Endometrium (tissue), 2 donors: ENCODE results near the gene MEI4.
A peak's percentile ranks its signal among the peaks of the same experiment; 100 is the strongest.
"Not testable (repeated sequence)": the region's sequence is repeated elsewhere in the genome, so short reads cannot be mapped to it uniquely, and the experiment has no call there.

Experiments
- FAIRE-seq: peaks from 2 replicates; lab custom pipeline; 2012; peaks lifted over from hg19 to GRCh38; lab: Jason Lieb, UNC
- donor health status: control.
- donor health status: control.

The MEI4 gene

DNA sequence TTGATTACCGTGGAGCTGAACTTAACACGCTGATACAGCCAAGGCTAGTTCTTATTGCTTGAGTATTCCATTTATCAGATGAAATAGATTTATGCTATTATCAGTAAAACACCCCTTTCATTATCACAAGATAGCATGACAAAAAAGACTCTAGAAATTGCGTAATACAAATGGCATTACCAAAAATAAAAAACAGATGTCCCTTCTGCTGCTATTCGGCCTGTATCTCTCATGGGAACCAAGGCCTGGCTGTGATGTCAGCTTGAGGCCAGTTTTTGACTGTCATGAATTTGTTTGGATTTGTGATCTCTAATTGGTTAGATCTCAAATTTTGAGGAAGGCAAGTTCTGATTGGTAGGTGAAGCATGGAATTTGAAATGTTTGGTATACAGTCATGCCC lies 25.2 kb downstream of the MEI4 start:
- FAIRE-seq: no peak

DNA sequence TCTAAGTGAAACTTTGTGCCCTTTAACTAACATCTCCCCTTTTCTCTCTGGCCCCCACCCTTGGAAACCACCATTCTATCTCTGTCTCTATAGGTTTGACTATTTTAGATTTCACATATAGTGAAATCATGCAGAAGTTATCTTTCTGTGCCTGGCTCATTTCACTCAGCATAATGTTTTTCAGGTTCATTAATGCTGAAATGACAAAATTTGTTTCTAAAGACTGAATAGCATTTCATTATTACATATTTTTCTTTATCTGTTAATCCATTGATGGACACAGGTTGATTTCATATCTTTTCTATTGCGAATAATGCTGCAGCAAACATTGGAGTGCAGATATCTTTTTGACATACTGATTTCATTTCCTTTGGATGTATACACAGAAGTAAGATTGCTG lies 30.7 kb downstream of the MEI4 start:
- FAIRE-seq: no peak

DNA sequence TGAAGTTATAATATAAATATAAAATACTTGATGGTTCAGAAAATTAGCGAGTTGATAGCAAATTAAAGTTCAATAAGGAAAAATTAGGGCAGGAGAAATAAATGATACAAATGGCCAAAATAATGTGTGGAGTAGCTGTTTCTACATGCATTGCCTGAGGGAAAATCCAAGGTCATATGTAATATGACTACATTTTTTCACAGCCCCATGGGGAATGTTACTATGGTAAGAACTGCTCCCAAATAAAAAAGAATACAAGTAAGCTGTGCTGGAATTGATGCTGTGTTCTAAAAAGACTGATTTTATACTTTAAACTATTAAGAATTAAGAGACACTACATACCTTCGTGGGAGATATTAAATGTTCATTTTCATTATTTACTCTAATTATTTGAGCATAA lies 34.1 kb downstream of the MEI4 start:
- FAIRE-seq: no peak

DNA sequence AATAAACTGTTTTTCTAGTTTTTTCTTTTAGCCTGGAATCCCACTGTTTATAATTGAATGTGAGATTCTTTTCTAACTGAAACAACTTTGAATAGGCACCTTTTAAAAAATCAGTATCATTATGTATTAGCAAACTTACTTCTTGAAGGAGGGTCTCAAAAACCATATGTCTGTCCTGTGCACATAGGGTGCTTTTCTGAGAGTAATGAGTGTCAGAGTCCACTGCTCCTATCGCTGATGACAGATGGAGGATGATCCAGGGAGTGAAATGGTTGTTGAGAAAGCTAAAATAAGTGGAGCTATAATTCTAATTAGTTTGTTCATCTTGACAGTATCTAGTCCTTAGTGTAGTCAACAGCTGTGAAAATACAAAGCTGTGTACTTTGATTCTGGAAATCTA lies 35.8 kb downstream of the MEI4 start:
- FAIRE-seq: no peak

DNA sequence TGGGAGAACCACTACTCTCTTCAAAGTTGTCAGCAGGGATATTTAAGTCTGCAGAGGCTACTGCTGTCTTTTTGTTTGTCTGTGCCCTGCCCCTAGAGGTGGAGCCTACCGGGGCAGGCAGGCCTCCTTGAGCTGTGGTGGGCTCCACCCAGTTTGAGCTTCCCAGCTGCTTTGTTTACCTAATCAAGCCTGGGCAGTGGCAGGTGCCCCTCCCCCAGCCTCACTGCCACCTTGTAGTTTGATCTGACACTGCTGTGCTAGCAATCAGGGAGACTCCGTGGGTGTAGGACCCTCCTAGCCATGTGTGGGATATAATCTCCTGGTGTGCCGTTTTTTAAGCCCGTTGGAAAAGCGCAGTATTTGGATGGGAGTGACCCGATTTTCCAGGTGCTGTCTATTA lies 47.3 kb downstream of the MEI4 start:
- FAIRE-seq: not testable (repeated sequence)

DNA sequence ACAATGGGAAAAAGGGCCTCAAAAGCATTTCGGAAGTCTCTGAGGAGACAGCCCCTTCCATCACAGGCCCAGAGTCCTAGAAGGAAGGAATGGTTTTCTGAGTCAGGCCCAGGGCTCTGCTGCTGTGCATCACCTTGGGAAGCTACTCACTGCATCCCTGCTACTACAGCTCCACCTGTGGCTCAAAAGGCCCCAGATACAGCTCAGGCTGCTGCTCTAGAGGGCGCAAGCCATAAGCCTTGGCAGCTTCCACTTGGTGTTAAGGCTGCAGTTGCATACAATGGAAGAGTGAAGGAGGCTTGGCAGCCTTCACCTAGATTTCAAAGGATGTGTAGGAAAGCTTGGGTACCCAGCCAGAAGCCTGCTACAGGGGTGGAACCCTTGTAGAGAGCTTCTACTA lies 54.8 kb downstream of the MEI4 start:
- no peak for FAIRE-seq

DNA sequence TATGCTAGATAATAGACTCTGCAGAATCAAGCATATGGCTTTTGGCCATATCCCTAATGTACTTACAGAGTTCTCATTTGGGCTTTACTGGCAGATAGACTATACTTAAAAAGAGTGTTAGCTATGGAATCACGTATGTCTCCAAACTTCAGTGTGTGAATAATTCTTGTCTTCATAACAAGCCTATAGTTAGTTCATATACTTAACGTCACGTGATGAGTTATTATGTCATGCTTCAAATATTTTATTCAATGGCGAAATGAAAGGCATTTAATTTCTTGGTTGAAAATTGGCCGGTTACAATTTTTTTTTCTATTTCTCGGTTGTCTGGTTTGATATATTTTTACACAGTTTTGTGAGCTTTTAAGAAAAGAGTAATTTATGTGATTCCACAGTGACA lies 62.7 kb downstream of the MEI4 start:
- no peak for FAIRE-seq

DNA sequence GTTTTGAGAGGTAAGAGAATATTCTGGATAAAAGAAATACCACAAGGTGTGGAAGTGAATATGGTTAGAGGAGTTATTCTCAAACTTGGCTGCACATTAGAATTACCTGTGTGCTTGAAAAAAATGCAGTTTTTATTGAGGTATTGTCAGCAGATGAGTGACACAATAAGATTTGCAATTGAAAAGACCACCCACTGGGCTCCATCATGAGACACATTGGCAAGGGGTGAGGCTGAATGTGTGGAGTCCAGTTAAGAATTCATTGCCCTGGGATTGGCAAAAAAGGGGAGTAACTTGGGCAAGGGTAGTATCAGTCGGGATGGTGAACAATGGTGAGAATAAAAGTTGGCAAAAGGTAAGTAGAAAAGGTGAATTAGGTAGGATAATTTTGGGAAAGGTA lies 63.5 kb downstream of the MEI4 start:
- no peak for FAIRE-seq

DNA sequence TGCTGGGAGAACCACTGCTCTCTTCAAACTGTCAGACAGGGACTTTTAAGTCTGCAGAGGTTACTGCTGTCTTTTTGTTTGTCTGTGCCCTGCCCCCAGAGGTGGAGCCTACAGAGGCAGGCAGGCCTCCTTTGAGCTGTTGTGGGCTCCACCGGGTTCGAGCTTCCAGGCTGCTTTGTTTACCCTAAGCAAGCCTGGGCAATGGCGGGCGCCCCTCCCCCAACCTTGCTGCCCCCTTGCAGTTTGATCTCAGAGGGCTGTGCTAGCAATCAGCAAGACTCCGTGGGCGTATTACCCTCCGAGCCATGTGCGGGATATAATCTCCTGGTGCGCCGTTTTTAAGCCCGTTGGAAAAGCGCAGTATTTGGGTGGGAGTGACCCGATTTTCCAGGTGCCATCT lies 83.2 kb downstream of the MEI4 start:
- not testable (repeated sequence) for FAIRE-seq

DNA sequence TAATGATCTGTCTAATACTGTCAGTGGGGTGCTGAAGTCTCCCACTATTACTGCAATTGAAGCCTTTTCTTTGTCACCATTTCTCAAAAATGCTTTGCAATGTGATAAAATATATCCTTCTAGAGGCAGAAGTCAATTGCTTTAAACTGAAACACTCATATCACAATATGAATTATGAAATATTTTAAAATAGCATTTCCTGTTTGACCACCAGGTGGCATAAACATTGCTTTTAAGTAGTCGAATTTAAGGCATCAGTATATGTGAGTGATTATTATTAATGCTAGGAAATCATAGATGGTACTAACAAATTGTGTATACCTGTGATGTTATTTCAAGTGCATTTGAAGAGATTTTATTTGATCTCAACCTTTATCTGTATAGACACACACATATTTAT lies 87.5 kb downstream of the MEI4 start:
- FAIRE-seq: peak; percentile 87

DNA sequence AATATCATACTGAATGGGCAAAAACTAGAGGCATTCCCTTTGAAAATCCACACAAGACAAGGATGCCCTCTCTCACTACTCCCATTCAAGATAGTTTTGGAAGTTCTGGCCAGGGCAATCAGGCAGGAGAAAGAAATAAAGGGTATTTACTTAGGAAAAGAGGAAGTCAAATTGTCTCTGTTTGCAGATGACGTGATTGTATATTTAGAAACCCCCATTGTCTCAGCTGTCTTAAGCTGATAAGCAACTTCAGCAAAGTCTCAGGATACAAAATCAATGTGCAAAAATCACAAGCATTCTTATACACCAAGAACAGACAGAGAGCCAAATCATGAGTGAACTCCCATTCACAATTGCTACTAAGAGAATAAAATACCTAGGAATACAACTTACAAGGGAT lies 99.3 kb downstream of the MEI4 start:
- not testable (repeated sequence) for FAIRE-seq

DNA sequence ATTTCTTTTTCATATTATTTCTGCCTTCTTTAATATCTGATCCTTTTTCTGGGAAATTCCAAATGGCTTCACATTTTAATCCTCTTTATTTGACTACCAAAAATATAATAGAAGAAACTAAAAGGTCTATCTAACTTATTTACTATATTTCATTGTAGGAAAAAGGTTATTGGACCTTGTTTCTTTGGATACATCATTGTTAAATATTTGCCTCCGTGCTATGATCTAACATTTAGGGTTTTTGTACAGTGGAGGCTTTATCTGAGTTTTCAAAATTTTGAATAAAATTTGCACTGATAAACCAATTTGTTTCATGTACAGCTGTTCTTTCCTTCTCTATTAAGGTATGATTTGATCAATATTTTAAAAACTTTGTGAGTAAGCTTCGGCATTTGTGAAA lies 109.5 kb downstream of the MEI4 start:
- no peak for FAIRE-seq

DNA sequence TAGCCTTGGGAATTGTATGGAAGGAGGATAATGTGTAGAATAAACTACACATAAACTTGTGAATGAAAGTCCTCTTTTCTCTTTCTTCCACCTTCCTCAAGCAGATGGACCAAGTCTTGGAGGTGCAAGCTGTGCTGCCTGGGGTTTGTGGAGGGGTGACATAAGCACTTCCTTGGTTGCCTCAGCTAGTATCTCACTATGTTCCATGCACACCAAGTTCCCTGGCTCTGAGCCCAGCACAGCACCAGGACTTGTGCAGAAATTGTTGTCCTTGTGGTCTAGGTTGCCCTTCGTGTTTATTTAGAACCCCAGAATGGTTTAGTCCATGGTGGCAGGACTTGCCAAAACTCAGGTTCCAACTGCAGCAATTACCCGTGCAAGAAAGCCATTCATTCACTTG lies 110.3 kb downstream of the MEI4 start:
- no peak for FAIRE-seq

DNA sequence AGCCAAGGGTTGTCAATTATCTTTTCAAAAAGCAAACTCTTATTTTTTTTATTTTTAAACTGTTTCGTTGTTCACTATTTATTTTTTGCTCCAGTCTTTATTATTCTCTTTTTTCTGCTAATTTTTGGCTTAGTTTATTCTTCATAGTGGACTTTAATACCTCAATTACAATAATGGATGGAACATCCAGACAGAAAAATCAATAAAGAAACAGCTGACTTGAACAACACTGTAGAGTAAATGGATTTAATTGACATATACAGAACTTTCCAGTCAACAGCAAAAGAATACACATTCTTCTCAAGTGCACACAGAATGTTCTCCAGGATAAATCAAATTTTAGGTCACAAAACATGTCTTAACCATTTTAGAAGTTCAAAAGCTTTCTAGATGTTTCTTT lies 111.5 kb downstream of the MEI4 start:
- no peak for FAIRE-seq

DNA sequence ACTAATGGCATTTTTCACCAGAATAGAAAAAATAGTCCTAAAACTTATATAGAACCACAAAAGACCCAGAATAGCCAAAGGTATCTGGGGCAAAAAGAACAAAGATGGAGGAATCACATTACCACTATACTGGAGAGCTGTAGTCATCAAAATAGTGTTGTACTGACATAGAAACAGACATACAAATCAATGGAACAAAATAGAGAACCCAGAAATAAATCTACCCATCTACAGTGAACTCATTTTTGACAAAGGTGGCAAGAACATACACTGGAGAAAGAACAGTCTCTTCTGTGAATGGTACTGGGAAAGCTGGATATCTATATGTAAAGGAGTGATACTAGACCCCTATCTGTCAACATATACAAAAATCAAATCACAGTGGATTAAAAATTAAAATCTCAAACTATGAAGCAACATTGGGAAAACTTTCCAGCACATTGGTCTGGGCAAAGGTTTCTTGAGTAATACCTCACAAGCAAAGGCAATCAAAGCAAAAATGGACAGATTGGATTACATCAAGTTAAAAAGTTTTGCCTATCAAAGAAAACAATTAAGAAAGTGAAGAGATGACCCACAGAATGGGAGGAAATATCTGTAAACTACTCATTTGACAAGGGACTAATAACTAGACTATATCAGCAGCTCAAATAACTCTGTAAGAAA lies 120.5 kb downstream of the MEI4 start:
- FAIRE-seq: no peak

DNA sequence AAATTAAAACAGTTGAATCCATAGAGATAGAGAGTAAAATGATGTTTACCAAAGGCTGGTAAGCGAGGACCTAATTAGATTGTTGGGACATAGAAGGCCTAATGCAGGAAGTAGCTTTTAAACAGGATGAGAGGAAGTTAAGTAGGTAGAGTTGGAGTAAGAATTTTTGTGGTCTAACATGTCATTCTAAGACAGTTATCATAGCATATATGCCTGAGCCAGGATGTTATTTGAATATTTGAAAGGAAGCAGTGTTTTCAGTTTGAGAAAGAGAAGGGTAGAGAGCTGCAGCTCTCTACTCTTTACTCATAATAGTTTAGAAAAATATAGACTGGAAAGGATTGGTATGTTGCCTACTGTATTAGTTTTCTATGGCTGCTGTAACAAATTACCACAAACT lies 121.6 kb downstream of the MEI4 start:
- no peak for FAIRE-seq

DNA sequence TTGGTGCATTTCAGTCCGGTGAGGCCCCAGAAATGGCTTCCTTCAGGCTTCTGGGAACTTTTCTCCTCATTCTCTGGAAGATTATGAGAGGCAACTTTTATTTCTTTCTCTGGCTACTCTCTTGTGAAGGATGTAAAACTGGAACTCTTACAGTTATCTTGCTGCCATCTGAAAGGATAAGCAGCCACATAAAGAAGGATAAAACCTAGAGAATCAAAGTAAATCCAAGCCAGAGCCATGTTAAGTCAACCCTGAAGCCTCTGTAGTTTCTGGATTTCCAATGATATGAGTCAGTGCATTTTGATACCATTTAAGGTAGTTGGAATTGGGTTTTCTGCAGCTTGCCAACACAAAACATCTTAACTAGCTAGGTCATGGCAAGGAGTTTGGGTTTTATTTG lies 123.6 kb downstream of the MEI4 start:
- no peak for FAIRE-seq

DNA sequence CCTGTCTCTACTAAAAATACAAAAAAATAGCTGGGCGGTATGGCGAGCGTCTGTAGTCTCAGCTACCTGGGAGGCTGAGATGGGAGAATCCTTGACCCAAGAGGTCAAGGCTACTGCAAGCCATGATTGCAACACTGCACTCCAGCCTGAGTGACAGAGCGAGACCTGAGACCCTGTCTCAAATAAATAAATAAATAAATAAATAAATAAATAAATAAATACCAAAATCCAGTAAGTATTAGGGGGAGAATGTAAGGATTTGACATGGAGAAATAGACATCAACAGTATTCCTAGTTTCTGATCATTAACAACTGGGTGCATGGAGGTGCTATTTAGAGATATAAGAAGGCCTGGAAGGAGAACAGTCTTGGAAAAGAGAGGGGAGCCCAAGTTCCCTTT lies 125.7 kb downstream of the MEI4 start:
- no peak for FAIRE-seq

DNA sequence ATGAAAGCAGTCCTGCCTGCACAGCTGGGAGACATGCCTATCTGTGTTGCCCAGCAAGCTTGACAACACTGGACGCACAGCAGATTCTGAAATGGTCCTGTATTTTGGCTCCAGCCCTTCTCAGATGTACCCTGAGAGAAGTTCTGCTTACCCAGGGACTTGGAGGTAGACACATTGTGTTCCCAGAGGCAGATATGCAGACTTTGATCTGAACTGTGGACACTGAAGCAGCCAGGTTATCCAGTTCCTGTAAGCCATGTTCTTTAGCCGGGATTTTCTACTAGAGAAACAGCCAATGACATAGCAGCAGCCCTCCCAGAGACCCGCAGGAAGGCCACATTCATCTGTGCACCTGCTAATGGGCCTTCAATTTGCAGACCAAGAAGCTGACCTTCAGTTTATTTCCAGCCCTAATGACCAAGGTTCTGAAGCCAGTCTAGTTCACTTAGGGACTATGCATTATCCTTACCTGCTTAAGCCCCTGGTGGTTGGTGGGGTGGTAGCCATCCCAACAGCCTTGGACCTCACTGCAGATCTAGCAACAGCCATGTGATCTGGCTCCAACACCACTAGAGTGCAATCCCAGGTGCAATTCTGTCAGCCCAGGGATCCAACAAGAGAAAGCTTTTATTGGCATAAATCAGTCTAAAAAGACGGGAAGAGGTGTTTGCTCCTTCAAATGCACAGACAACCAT lies 134.2 kb downstream of the MEI4 start:
- no peak for FAIRE-seq

DNA sequence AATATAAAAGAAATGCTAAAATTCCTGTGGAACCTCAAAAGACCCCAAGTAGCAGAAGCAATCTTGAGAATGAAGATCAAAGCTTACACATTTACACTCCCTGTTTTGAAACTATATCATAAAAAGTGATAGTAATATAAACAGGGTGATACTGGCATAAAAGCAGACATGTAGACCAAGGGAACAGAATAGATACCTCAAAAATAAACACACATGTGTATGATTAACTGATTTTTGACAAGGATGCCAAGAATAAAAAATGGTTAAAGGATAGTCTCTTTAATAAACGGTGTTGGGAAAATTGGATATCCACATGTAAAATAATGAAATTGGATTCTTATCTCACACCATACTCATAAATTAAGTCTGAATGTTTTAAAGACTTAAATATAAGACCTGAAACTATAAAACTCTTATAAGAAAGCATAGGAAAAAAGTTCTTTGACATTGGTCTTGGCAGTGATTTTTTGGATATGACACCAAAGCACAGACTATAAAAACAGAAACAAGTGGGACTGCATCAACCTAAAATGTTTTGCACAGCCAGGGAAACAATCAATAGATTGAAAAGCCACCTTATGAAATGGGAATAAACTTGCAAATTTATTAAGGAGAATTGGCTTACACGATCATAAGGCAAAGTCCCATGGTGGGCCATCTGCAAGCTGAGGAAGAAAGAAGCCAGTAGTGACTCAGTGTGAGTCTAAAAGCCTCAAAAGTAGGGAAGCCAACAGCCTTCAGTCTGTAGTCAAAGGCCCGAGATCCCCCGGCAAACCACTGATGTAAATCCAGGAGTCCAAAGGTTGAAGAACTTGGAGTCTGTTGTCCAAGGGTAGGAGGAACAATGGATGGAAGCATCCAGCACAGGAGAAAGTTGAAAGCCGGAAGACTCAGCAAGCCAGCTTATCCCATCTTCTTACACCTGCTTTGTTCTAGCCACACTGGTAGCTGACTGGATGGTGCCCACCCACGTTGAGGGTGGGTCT lies 144.3 kb downstream of the MEI4 start:
- FAIRE-seq: no peak

DNA sequence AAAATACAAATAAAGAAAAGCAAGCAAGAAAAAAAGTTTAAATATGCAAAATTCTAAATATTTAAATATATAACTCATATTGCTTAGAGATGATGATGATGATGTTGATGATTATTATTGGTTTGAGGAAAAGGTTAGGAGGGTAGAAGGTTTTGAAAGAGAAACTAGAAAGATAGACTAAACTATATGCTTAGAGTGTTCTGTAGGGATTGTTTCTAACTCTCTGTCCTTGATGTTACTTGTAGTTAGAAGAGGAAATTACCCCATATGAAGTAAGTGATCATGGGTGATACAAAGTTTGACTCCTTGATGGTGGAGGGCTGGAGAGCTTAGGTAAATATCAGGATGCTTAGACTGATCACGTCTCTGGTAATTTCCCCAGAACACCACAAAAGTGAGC lies 159.5 kb downstream of the MEI4 start:
- peak; percentile 58 for FAIRE-seq

DNA sequence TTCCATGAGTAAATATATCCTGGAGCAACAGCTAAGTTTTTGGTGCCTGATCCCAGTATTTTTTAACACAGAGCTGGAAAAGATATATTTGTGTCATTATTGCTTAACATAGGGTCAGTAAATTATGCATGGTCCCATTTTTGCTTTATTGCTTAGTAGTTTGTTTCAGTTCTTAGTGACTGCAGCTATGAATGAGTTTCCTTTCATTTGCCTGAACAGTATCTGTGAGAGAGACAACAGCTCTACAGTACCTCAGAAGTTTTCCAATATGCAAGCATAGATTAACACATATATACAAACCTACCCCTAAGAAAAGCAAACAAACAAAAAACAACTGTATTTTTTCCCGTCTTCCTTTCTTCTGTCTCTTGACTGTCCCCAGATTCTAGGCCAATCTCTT lies 160.3 kb downstream of the MEI4 start:
- no peak for FAIRE-seq

DNA sequence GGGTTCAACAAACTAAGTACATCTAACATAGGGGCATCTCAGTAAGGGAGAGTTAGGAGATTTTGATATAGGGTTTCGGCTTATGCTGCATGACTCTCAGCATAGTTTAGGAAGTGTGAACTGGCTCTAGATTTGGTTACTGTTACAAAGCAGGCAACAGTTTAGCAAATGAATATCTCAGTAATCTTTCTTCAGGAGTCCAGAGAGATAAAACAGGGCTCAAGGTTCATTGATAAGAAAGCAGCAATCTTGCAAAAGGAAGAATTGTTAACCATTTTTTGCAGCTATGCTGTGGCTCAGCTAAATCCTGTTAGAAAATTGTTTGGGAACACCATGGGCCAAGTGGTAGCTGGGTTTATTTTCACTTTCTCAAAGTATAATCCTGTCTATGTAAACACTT lies 161.3 kb downstream of the MEI4 start:
- no peak for FAIRE-seq
